Measurements from ENCODE around the gene FBF1. TPM values are rescaled to one million over a fixed set of nuclear protein-coding genes. Genes with fewer than 3 reads are reported as not detected.

The FBF1 gene
- total and polyA plus RNA-seq, 2 of the 8 experiments (the other 6 are each of a cell fraction or from before 2014, with no cell fraction given) = 8.1 to 13.1 TPM

- Histone ChIP-seq H2BK20ac (ENCODE audit: low read length) (no peak overlapping the region), H3K56ac (replicated peaks; ENCODE audit: insufficient read length, low read depth, low read length) (no peak overlapping the region), H3K27ac (ENCODE audit: low read depth, low read length) (no peak overlapping the region), H3K79me1 (ENCODE audit: low read depth, low read length) (peaks cover 3% of the 10 kb centered on the region; the same call in 1 of the 2 replicates), H3K4me1 (replicated peaks in 1 of 4; ENCODE audit: control insufficient read depth in 3 of 4, insufficient read depth in 4 of 4, low read length in 3 of 4) (peaks cover 4 to 18% (median 9%) of the 10 kb centered on the region in 4 experiments), H4K8ac (ENCODE audit: extremely low read depth, insufficient read depth, low read length) (peak overlapping the region; percentile 51; the same call in 1 of the 2 replicates), H4K91ac (replicated peaks; ENCODE audit: insufficient read length, low read length) (no peak overlapping the region), H3K4me3 (ENCODE audit: extremely low read depth in 1 of 4, insufficient read depth in 2 of 4, low read depth in 3 of 4, low read length in 4 of 4) (no peak overlapping the region), H2AK5ac (ENCODE audit: low read depth, low read length) (no peak overlapping the region; the same call in 1 of the 2 replicates), H3K14ac (ENCODE audit: insufficient read length) (no peak overlapping the region), H2BK120ac (replicated peaks; ENCODE audit: low read depth, low read length) (no peak overlapping the region), H3K9ac (replicated peaks in 1 of 4; ENCODE audit: extremely low read depth in 1 of 4, low read depth in 3 of 4, low read length in 3 of 4) (no peak overlapping the region), H3K18ac (ENCODE audit: extremely low read depth, low read length) (no peak overlapping the region), H2BK15ac (ENCODE audit: low read length) (no peak overlapping the region), H3K4ac (replicated peaks; ENCODE audit: insufficient read length, low read depth, low read length) (no peak overlapping the region), H3K23me2 (ENCODE audit: low read depth, low read length) (peaks cover 6% of the 10 kb centered on the region), H3K9me3 (ENCODE audit: insufficient read depth in 2 of 2, low read depth in 1 of 2, low read length in 1 of 2) (no peaks in the 10 kb centered on the region), H3K4me2 (ENCODE audit: insufficient read depth in 1 of 2, low read depth in 2 of 2, low read length in 2 of 2) (no peak overlapping the region), H4K20me1 (replicated peaks in 1 of 2; ENCODE audit: control insufficient read depth in 1 of 2, insufficient read depth in 2 of 2, low read length in 2 of 2) (peaks cover 0 to 9% of the 10 kb centered on the region in 2 experiments), H3K36me3 (ENCODE audit: control insufficient read depth in 2 of 4, insufficient read depth in 4 of 4, low read length in 3 of 4) (peaks cover 2 to 18% (median 11%) of the 10 kb centered on the region in 4 experiments; a peak in 6 of 8 replicates), H3K27me3 (replicated peaks in 1 of 4; ENCODE audit: control insufficient read depth in 3 of 4, extremely low read depth in 1 of 4, insufficient read depth in 3 of 4, low read length in 3 of 4) (no peaks in the 10 kb centered on the region), H2BK5ac (ENCODE audit: low read depth, low read length) (no peak overlapping the region; the same call in 1 of the 2 replicates), H4K5ac (ENCODE audit: insufficient read length, low read depth, low read length) (no peak overlapping the region), H3K79me2 (ENCODE audit: control insufficient read depth in 1 of 2, insufficient read depth in 2 of 2, low read length in 2 of 2) (peaks cover 0 to 15% of the 10 kb centered on the region in 2 experiments; a peak in 1 of 4 replicates), H3K23ac (ENCODE audit: insufficient read length) (no peak overlapping the region), H2AFZ (ENCODE audit: low read length) (no peak overlapping the region), H2BK12ac (ENCODE audit: low read depth, low read length) (no peak overlapping the region)
- DNase-seq (ENCODE audit: low read depth in 1 of 2, low spot score in 2 of 2) (no peak), FAIRE-seq (no peak)
- 92% methylated on average over 30 of the region's 32 CpGs; no CpG with 5 or more reads in 1 of the 2 experiments for WGBS, 2 experiments (ENCODE audit: extremely low coverage in 1 of 2, insufficient coverage in 1 of 2, insufficient read length in 1 of 2, insufficient replicate concordance in 2 of 2, low coverage in 1 of 2, low lambda C conversion rate in 2 of 2, missing lambda C conversion rate in 1 of 2)
- CTCF ChIA-PET (ENCODE audit: partially characterized antibody) = interaction anchor here (0.6 to 51.3 kb wide), 5 partner anchors 14 to 117 kb away, joined by 3 to 885 read pairs (median 34); partner anchors contain the start of genes CDK3 and TRIM47
- POLR2A ChIA-PET (ENCODE audit: partially characterized antibody) = interaction anchor here (1.1 to 12.1 kb wide), 5 partner anchors 10 to 112 kb away, joined by 3 to 143 read pairs (median 3); partner anchors contain the start of genes CDK3 and TRIM47
- TF ChIP-seq CEBPB (IDR thresholded peaks at IDR 0.05; ENCODE audit: low read depth, low read length) = no peak
- no peak for TF ChIP-seq BACH1 (IDR thresholded peaks at IDR 0.05; ENCODE audit: low read length)
- TF ChIP-seq PHF8 (conservative IDR thresholded peaks at IDR 0.05; ENCODE audit: low read depth, low read length) = no peak
- TF ChIP-seq CREB1 (IDR thresholded peaks at IDR 0.05) = no peak
- TF ChIP-seq FOSL1 (IDR thresholded peaks at IDR 0.05; ENCODE audit: insufficient read depth, low read depth, low read length) = no peak
- no peak for TF ChIP-seq CTBP2 (IDR thresholded peaks at IDR 0.05; ENCODE audit: borderline replicate concordance, insufficient read depth, insufficient read length, low read length)
- no peak for TF ChIP-seq MAX (IDR thresholded peaks at IDR 0.05)
- TF ChIP-seq EZH2 (IDR thresholded peaks at IDR 0.05; ENCODE audit: low read depth, low read length, severe bottlenecking) = no peak
- no peak for TF ChIP-seq USF2 (IDR thresholded peaks at IDR 0.05; ENCODE audit: low read length)
- no peak for TF ChIP-seq EGR1 (IDR thresholded peaks at IDR 0.05; ENCODE audit: borderline replicate concordance, low read depth, low read length)
Observed at GRCh38 chr17:75891605-75892555, 49.0 kb downstream of the FBF1 start.
